Measurements from ENCODE around the gene DONSON.
"Not testable (repeated sequence)": the region's sequence is repeated elsewhere in the genome, so short reads cannot be mapped to it uniquely, and the experiment has no call there.

The DONSON gene

GRCh38 chr21:33618407-33618806 lies 29.9 kb upstream of the DONSON start:
- Histone ChIP-seq H3K27ac (ENCODE audit: low read depth, low read length) (no peak overlapping the region), H3K56ac (ENCODE audit: low read length) (no peak overlapping the region), H3K27me3 (ENCODE audit: insufficient read depth, low read length, poor library complexity) (no peaks in the 10 kb centered on the region), H3K9ac (ENCODE audit: low read length) (no peak overlapping the region), H2AK5ac (ENCODE audit: low read length) (no peak overlapping the region), H3K36me3 (ENCODE audit: control insufficient read depth, insufficient read depth, low read length) (no peaks in the 10 kb centered on the region), H2BK5ac (ENCODE audit: low read length) (no peak overlapping the region), H3K23ac (ENCODE audit: low read length) (no peak overlapping the region), H3K4me3 (ENCODE audit: low read length) (no peak overlapping the region), H3K18ac (ENCODE audit: low read length) (no peak overlapping the region), H3K4ac (ENCODE audit: low read depth, low read length) (no peak overlapping the region), H3K79me1 (ENCODE audit: low read length) (no peaks in the 10 kb centered on the region), H3K79me2 (ENCODE audit: control insufficient read depth, insufficient read depth, low read length) (no peaks in the 10 kb centered on the region), H2BK15ac (replicated peaks; ENCODE audit: low read depth) (no peak overlapping the region), H2BK120ac (ENCODE audit: low read depth, low read length) (no peak overlapping the region), H3K4me1 (ENCODE audit: control insufficient read depth, low read depth, low read length) (no peaks in the 10 kb centered on the region), H3K4me2 (ENCODE audit: low read length) (no peak overlapping the region), H4K8ac (ENCODE audit: low read depth, low read length) (no peak overlapping the region), H4K5ac (ENCODE audit: low read length) (no peak overlapping the region)
- DNase-seq = no peak
- WGBS (ENCODE audit: extremely low coverage, insufficient coverage, low lambda C conversion rate) = no CpG with 5 or more reads among the region's 2 CpGs

DNA sequence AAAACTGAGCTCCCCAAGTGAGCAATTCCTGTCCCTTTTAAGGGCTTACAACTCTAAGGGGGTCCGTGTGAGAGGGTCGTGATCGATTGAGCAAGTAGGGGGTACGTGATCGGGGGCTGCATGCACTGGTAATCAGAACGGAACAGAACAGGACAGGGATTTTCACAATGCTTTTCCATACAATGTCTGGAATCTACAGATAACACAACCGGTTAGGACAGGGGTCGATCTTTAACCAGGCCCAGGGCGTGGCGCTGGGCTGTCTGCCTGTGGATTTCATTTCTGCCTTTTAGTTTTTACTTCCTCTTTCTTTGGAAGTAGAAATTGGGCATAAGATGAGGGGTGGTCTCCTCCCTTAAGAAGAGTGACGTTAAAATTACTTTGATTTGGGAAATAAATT lies 29.1 kb upstream of the DONSON start:
- not testable (repeated sequence) for DNase-seq; H3K4me3 ChIP-seq (ENCODE audit: low read length); H2BK120ac ChIP-seq (ENCODE audit: low read depth, low read length); H4K5ac ChIP-seq (ENCODE audit: low read length); H4K8ac ChIP-seq (ENCODE audit: low read depth, low read length); H3K27ac ChIP-seq (ENCODE audit: low read depth, low read length); H3K18ac ChIP-seq (ENCODE audit: low read length); H3K36me3 ChIP-seq (ENCODE audit: control insufficient read depth, insufficient read depth, low read length); H3K56ac ChIP-seq (ENCODE audit: low read length); H3K9ac ChIP-seq (ENCODE audit: low read length); H3K79me2 ChIP-seq (ENCODE audit: control insufficient read depth, insufficient read depth, low read length); H2BK15ac ChIP-seq (replicated peaks; ENCODE audit: low read depth); H3K4me2 ChIP-seq (ENCODE audit: low read length); H3K4ac ChIP-seq (ENCODE audit: low read depth, low read length); H2AK5ac ChIP-seq (ENCODE audit: low read length); H3K79me1 ChIP-seq (ENCODE audit: low read length); H2BK5ac ChIP-seq (ENCODE audit: low read length); H3K27me3 ChIP-seq (ENCODE audit: insufficient read depth, low read length, poor library complexity); H3K23ac ChIP-seq (ENCODE audit: low read length); H3K4me1 ChIP-seq (ENCODE audit: control insufficient read depth, low read depth, low read length)
- no CpG with 5 or more reads among the region's 11 CpGs for WGBS (ENCODE audit: extremely low coverage, insufficient coverage, low lambda C conversion rate)

GRCh38 chr21:33611006-33611744 lies 22.7 kb upstream of the DONSON start:
- no peaks in the 10 kb centered on the region for H3K79me1 ChIP-seq (ENCODE audit: low read length)
- no CpG with 5 or more reads among the region's 7 CpGs for WGBS (ENCODE audit: extremely low coverage, insufficient coverage, low lambda C conversion rate)
- no peak overlapping the region for H3K27ac ChIP-seq (ENCODE audit: low read depth, low read length)
- H3K56ac ChIP-seq (ENCODE audit: low read length) = no peak overlapping the region
- H3K4me1 ChIP-seq (ENCODE audit: control insufficient read depth, low read depth, low read length) = no peaks in the 10 kb centered on the region
- H4K5ac ChIP-seq (ENCODE audit: low read length) = no peak overlapping the region
- DNase-seq = no peak
- H3K79me2 ChIP-seq (ENCODE audit: control insufficient read depth, insufficient read depth, low read length) = no peaks in the 10 kb centered on the region
- H2BK5ac ChIP-seq (ENCODE audit: low read length) = no peak overlapping the region
- no peak overlapping the region for H2AK5ac ChIP-seq (ENCODE audit: low read length)
- no peak overlapping the region for H3K23ac ChIP-seq (ENCODE audit: low read length)
- H3K36me3 ChIP-seq (ENCODE audit: control insufficient read depth, insufficient read depth, low read length) = no peaks in the 10 kb centered on the region
- no peak overlapping the region for H2BK120ac ChIP-seq (ENCODE audit: low read depth, low read length)
- no peak overlapping the region for H3K4me3 ChIP-seq (ENCODE audit: low read length)
- no peak overlapping the region for H3K18ac ChIP-seq (ENCODE audit: low read length)
- H2BK15ac ChIP-seq (replicated peaks; ENCODE audit: low read depth) = no peak overlapping the region
- no peak overlapping the region for H4K8ac ChIP-seq (ENCODE audit: low read depth, low read length)
- no peaks in the 10 kb centered on the region for H3K27me3 ChIP-seq (ENCODE audit: insufficient read depth, low read length, poor library complexity)
- H3K9ac ChIP-seq (ENCODE audit: low read length) = no peak overlapping the region
- H3K4me2 ChIP-seq (ENCODE audit: low read length) = no peak overlapping the region
- no peak overlapping the region for H3K4ac ChIP-seq (ENCODE audit: low read depth, low read length)

DNA sequence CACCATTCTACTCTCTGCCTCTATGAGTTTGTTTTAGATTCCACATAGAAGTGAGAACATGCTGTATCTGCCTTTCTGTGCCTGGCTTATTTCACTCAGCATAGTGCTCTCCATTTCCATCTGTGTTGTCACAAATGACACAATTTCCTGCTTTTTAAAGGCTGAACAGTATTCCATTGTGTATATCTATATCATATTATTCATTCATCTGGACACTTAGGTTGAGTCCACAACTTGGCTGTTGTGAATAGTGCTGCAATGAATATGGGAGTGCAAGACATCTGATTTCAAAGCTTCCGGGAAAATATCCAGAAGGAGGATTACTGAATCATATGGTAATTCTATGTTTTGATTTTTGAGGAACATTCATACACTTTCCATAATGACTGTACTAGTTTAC lies 20.1 kb upstream of the DONSON start:
- no peak overlapping the region for H2BK15ac ChIP-seq (replicated peaks; ENCODE audit: low read depth)
- no peak overlapping the region for H3K9ac ChIP-seq (ENCODE audit: low read length)
- no peak overlapping the region for H3K4me3 ChIP-seq (ENCODE audit: low read length)
- no peak overlapping the region for H2AK5ac ChIP-seq (ENCODE audit: low read length)
- H3K27me3 ChIP-seq (ENCODE audit: insufficient read depth, low read length, poor library complexity) = no peaks in the 10 kb centered on the region
- H2BK5ac ChIP-seq (ENCODE audit: low read length) = no peak overlapping the region
- no peaks in the 10 kb centered on the region for H3K36me3 ChIP-seq (ENCODE audit: control insufficient read depth, insufficient read depth, low read length)
- no peak overlapping the region for H3K18ac ChIP-seq (ENCODE audit: low read length)
- H3K79me1 ChIP-seq (ENCODE audit: low read length) = no peaks in the 10 kb centered on the region
- no peak overlapping the region for H3K4ac ChIP-seq (ENCODE audit: low read depth, low read length)
- H3K4me2 ChIP-seq (ENCODE audit: low read length) = no peak overlapping the region
- H3K56ac ChIP-seq (ENCODE audit: low read length) = no peak overlapping the region
- H3K79me2 ChIP-seq (ENCODE audit: control insufficient read depth, insufficient read depth, low read length) = no peaks in the 10 kb centered on the region
- DNase-seq = no peak
- WGBS (ENCODE audit: extremely low coverage, insufficient coverage, low lambda C conversion rate) = no CpG with 5 or more reads among the region's 1 CpG
- no peak overlapping the region for H2BK120ac ChIP-seq (ENCODE audit: low read depth, low read length)
- H4K5ac ChIP-seq (ENCODE audit: low read length) = no peak overlapping the region
- H3K23ac ChIP-seq (ENCODE audit: low read length) = no peak overlapping the region
- no peak overlapping the region for H4K8ac ChIP-seq (ENCODE audit: low read depth, low read length)
- H3K27ac ChIP-seq (ENCODE audit: low read depth, low read length) = no peak overlapping the region
- no peaks in the 10 kb centered on the region for H3K4me1 ChIP-seq (ENCODE audit: control insufficient read depth, low read depth, low read length)

DNA sequence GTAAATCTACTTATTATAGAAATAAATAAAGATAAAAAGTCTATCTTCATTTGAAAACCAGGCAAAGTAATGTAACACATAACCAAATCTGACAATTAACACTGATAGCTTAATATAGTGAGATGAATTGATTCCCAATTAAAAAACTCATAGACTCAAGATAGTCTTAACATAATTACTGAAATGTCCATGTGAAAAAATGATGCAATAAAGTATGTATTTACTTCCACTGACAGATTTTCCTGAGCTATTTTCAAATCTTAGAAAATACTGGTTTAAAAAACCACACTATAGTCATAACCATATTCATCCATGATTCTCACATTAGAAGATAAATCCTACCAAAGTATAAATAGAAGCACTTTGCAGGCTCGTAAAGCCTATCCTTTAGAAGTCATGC lies 9.6 kb upstream of the DONSON start:
- no CpG with 5 or more reads among the region's 1 CpG for WGBS (ENCODE audit: extremely low coverage, insufficient coverage, low lambda C conversion rate)
- Histone ChIP-seq H3K18ac (ENCODE audit: low read length) (no peak overlapping the region), H3K4me1 (ENCODE audit: control insufficient read depth, low read depth, low read length) (no peaks in the 10 kb centered on the region), H3K56ac (ENCODE audit: low read length) (no peak overlapping the region), H4K8ac (ENCODE audit: low read depth, low read length) (no peak overlapping the region), H2BK15ac (replicated peaks; ENCODE audit: low read depth) (no peak overlapping the region), H3K23ac (ENCODE audit: low read length) (no peak overlapping the region), H3K9ac (ENCODE audit: low read length) (no peak overlapping the region), H4K5ac (ENCODE audit: low read length) (no peak overlapping the region), H3K4me2 (ENCODE audit: low read length) (no peak overlapping the region), H3K36me3 (ENCODE audit: control insufficient read depth, insufficient read depth, low read length) (peaks cover 1% of the 10 kb centered on the region), H2BK120ac (ENCODE audit: low read depth, low read length) (no peak overlapping the region), H3K79me1 (ENCODE audit: low read length) (no peaks in the 10 kb centered on the region), H3K27ac (ENCODE audit: low read depth, low read length) (no peak overlapping the region), H2BK5ac (ENCODE audit: low read length) (no peak overlapping the region), H3K4ac (ENCODE audit: low read depth, low read length) (no peak overlapping the region), H2AK5ac (ENCODE audit: low read length) (no peak overlapping the region), H3K79me2 (ENCODE audit: control insufficient read depth, insufficient read depth, low read length) (no peaks in the 10 kb centered on the region), H3K27me3 (ENCODE audit: insufficient read depth, low read length, poor library complexity) (no peaks in the 10 kb centered on the region), H3K4me3 (ENCODE audit: low read length) (no peak overlapping the region)
- DNase-seq = no peak

Measured in mesendoderm (in vitro differentiated cells).